NCI-H128 (cell line): Measurements from ENCODE around the gene TNIP2.
"Not testable (repeated sequence)": the region's sequence is repeated elsewhere in the genome, so short reads cannot be mapped to it uniquely, and the experiment has no call there.

ENCODE experiments used
- DNase-seq: peaks from one replicate; lab custom pipeline; 2025; ENCODE audit not compliant: unreplicated experiment; lab: John Stamatoyannopoulos, UW

TNIP2 gene

DNA sequence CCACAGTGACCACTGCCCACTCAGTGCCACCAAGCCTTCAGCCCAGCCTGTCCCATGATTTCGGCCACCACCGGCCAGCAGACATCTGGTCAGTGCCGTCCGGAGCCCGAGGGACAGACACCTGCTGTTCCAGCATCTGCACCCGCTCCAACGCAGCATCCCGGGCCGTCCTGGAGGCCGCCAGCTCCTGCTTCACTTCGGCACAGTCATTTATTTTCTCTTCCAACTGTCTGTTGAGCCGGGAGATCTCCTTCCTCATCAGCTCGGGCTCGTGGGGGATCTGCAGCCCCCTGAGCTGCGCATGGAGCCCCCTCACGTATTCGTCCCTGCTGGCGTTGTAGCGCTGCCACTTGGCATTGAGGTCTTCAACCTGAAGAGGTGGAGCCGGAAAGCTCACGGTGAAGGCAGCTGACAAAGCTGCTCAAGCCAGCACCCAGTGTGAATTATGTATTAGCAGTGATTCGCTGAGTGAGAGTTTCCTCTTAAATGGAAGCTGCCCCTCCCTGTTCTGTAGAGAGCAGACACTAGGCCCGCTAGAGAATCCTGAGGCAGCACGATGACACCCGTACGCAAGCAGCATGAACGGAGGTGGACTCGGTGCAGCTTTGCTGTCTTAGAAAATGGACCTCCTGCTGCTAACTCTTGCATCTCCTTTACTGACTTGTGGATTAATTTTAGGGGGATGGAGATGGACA lies 11.4 kb downstream of the TNIP2 start:
- DNase-seq: no peak

DNA sequence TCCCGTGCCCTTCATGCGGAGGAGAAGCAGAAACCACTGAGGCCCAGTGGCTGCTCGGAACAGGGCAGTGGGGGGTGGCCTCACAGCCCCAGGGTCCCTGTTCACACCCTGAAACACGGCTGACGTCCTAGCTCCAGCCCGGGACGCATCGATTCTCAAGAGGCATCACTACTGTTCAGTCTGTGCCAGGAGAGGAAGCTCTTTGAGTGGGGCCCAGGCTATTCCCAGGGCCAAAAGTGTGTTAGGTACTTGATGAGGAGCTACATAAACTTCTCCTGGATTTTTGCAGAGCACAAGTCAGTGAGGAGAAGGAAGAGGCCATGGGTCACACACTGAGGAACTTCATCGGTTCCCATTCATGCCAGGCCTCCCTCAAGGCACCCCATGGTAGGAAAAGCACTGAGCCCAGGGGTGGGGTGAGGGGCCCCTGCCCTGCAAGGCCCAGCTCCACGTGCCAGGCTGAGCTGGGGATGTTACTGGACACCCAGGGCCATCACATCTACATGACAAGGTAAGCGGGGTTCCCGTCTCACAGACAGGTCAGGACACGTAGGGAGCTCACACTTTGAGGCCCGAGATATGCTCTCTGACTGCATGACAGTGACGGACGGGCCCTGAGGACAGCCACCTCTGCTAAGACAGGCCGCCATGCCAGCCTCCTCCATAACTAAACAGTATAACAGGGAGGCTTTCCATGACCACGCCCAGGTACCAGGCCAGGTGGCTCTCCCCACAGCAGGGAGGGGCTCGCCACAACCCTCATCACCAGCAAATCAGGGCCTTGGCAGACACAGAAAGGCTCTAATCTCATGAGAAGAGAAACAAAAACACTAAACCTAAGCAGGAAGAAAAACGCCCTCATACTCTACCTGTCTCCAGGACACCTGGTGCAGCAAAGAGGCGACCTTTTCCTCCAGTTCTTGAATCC lies 12.4 kb downstream of the TNIP2 start:
- no peak for DNase-seq

DNA sequence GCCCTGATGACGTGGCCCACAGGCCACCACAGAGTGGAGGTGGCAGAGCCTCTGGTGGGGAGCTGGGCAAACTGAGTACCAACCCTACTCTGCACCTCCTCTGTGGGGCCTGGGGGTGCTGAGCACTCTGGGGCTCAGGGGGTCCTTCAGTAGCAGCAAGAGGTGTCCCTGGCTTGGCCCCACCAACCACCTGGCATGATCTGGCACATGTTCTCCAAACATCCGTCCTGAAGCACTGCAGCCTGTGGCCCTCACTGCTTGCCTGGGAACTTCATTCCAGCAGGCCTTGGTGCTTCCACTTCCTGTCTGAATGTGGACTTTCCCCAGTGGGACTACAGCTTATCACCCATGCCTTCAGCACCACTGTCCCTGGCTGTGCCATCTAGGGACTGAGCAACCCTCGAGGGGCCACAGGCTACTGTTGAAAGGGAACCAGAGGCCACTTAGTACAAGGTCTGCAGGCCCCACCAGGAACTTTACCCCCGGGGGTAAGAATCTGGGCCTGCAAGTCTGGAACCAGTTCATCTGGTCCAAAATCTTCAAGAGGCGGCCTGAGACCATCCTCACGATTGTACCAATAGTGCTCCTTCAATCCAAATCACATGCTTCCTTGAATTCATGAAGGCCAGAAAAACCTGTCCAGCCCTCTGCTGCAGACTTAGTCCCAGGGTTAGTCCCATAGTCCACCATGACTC lies 13.2 kb downstream of the TNIP2 start:
- DNase-seq: no peak

DNA sequence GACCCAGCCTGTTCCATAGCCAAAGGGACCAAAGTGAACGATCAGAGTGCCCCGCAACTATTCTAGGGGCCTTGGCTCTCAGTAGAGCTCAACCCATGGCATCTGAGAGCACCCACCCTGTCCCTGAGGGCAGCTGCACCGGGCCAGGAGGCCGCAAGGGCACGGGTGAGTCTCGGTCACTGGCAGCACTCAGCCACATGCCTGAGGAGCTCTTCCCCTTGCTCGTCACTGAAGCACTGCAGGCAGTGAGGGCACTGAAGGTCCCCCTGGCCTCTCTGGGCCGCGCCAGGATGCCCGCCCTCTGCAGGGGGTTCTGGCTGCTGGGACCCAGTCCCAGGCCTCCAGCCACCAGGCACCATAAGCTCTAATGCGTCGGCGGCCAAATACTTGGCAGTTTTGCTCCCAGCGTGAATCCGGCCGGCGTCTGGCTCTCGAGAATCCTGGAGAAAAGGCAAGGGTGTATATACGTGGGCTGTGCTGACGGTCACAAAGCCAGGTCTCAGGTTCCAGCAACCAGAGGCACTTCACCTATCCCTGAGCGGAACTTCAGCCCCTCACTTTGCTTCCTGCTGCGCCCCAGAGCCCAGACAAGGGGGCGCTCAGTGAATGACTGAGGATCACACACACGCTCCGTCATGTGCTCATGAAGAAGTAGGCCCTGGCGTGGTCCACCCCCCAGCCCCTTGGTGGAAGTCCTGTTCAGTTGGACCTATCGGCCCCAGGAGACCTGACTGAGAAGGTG lies 13.9 kb downstream of the TNIP2 start:
- no peak for DNase-seq

DNA sequence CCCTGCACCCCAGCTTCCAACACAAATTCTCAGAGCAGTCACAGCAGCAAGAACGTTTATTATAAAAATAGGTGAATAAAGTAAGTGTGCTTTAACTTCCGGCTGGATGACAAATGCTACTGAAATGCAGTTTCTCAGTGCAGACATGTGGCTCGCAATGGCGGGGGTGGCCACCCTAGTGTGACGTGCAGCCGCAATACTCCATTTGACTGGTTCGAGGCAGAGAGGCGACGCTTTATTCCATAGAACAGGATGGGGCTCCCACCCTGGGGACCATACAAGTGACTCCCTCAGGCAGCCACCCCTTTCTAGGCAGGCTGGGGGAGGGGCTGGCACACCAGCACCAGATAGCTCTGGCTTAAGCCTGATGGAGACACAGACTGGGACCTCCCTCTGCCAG lies 14.5 kb downstream of the TNIP2 start:
- DNase-seq: no peak

DNA sequence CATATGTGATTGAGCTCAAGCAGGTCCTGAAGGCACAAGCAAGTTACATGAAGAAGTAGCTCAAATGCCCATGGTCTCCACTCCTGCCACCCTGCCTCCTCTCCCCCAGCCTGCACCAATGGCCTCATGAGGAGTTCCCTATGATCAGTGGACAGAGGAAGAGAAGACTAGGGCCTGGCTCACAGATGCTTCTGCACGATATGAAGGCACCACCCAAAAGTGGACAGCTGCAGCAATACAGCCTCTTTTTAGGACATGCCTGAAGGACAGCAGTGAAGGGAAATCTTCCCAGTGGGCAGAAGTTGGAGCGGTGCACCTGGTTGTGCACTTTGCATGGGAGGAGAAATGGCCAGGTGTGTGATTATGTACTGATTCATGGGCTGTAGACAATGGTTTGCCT lies 17.8 kb downstream of the TNIP2 start:
- not testable (repeated sequence) for DNase-seq

DNA sequence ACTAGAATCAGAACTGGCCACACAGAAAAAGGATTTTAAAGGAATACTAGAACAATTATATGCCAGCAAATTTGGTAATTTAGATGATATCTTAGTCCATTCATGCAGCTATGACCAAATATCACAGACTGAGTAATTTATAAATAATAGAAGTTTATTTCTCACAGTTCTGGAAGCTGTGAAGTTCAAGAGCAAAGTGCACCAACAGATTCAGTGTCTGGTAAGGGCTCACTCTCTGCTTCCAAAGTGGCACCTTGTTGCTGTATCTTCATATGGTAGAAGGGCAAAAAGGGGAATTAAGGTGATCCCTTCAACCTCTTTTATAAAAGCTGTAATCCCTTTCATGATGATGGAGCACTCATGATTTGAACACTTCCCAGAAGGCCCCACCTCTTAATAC lies 20.3 kb downstream of the TNIP2 start:
- DNase-seq: no peak

DNA sequence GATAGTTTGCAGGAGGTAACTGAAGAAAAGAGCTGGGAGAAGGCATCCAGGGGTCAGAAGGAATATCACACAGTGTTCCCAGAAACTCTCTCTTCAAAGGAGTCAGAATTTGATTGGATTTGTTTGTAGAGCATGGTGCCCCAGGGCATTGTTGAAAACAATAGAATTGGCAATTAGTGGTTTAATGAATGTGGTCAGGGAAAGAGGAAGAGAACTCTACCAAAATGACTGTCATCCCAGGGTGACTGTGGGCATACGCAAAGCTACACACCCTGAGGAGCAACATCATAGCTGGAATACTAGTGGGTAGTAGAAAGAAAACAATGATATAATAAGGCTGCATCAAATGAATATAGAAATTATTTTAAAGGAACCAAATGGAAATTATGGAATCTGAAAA lies 21.5 kb downstream of the TNIP2 start:
- no peak for DNase-seq

DNA sequence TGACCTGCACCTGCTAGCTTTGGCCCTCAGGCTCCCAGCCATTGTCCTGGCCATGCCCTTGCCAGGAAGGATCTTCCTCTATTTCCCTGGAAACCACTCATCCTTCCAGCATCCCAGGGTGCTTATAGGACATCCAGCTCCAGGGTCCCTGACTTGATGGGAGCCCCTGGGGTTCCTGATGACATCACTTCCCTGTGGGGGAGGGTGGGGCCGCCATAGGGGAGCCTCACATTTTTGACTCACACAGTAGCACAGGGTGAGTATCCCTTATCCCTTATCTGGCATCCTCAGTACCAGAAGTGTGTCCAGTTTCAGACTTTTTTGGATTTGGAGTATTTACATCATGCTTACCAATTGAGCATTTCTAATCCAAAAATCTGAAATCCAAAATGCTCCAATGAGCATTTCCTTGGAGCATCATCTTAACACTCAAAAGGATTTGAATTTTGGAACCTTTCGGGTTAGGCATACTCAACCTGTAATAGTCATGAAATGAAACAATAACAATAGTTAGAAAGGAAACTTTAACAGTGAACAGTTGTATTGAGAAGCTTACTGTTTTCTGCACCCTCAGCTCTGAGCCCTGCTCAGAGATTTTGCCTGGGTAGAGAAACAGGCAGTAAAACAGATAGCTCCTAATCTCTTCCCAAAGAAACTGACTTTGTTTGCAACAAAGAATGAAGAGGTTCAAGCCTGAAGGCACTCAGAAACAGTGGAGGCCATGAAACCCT lies 22.1 kb downstream of the TNIP2 start:
- DNase-seq: no peak

DNA sequence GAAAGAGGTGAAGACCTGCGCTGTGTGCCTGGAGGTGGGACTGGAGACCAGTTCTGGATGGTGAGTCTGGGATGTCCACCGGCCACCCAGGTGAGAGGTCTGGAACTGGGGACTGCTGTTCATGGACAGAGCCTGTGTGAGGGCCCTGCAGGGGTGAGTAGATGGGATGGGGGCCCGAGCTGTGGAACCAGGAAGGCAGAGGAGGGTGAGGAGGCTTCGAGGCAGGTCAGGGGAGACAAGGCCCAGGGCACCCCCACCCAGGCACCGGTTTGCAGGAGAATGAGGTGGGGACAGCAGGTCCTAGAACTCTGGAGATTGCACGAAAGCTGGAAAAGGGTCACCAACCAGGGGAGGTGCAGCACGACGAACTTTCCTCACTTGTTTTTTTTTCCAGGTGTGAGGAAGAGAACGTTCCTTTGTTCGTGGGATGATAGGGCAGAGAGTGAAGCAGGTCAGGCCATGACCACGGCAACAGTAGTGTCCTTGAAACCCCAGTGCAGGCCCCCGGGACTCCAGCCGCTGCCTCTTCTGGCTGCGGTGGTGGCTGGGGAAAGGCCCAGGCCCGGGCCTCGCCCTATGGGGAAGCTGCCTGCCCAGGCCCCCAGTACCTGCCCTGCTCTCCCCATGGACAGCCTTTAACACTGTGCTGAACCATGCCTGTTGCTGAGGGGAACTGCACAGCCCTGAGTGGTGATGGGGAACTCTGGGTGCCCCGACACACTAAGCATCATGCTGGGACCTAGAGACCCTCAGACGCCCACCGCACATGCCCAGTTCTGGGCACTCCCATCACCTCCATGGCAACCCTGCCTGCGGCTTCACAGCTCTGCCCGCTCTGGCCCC lies 22.9 kb downstream of the TNIP2 start:
- no peak for DNase-seq

DNA sequence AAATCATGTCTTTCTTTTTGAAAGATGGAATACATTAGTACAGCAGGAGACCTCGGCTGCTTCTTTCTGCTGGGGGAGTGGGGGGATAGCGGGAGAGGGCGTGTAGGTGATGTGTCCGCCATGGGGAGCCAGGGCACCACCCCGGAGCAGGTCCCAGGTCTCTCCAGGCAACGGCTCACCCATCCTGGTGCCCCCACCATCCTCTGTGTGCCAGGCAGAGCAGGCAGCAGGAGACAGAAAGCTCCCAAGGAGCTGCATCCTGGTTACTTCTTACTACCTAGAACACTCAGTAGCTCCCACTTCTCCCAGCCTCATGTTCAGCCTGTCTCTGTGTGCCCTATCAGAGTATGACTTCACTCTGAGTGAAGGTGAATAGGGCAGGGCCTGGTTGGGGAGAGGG lies 23.6 kb downstream of the TNIP2 start:
- no peak for DNase-seq

DNA sequence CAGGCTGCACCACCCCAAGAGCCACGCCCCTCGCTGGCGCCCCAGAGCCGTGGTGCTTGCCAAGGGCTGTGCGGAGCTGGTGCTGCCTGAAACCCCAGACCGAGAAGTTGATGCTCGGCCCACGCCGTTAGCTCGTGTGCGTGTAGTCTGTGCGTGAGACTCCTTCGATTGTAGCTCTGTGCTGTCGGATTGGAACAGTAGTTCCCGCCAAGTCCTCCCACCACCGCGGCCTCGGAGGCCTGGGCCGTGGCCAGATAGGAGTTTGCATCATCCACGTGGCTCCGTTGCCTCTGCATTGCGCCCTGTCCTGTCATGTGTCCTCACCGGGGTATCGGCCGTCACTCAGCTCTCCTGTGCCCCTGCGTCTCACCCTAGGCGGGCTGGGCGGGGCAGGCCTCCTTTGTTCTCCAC lies 24.2 kb downstream of the TNIP2 start:
- no peak for DNase-seq

DNA sequence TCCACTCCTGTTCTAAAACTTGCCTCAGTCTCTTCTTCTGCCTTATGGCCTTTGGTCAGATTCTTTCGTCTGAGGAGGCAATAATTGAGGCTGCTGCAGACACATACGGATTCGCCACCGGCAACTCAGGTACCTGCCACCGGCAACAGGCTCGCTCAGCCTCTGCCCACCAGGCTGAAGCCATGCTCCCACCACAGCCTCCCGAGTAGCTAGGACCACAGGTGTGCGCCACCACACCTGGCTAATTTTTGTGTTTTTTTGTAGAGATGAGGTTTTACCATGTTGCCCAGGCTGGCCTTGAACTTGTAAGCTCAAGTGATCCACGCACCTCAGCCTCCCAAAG lies 26.6 kb downstream of the TNIP2 start:
- DNase-seq: no peak

DNA sequence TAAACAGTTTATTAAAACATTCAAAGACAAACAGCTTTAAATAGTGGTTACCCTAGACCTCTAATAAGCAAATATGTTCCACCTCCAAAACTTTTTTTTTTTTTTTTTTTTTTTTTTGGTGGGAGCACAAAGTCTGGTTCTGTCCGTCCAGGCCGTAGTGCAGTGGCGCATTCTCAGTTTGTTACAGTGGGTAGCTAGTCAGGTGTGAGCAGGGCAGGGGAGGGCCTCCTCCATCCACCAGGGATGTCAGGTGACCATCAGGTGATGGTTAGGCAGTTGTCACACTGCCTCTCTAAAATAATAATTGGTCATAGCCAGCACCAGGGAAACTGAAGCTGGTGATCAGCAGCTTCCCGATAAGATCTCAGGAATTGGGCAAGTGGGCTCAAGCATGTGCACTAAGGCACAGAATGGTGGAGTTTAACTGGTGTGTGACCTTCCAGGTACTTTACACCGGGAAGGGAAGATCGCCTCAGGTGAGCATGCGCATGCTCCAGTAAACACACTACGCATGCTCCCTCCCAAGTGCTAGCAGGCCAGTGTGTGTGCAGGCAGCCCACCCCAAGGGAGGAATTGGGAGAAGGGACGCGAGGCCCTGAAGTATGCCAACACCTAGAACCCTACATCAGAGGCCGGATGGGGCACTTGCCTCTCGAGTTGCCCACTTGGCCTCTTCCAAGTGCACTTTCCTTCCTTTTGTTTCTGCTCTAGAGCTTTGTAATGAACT lies 27.2 kb downstream of the TNIP2 start:
- DNase-seq: no peak

DNA sequence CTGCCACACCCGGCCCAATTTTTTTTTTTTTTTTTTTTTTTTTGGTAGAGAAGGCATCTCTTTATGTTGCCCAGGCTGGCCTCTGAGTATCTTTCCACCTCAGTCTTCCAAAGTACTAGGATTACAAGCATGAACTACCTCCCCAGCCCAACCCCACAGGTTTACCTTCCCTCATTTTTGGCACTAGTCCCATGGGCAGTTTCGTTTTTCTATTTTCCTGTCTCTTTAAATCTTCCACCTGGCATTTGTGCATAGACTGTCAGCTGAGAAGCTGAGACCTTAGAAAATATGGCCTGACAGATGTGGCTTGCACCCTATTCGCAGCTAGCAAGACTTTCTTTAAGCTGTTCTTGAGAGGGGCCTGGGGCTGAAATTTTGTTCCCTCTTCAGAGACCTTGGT lies 27.9 kb downstream of the TNIP2 start:
- DNase-seq: no peak

DNA sequence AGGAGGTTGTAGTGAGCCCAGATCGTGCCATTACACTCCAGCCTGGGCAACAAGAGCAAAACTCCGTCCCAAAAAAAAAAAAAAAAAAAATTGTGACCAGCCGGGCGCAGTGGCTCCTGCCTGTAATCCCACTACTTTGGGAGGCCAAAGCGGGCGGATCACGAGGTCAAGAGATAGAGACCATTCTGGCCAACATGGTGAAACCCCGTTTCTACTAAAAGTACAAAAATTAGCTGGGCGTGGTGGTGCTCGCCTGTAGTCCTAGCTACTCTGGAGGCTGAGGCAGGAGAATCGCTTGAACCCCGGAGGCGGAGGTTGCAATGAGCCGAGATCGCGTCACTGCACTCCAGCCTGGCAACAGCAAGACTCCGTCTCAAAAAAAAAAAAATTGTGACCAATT lies 29.3 kb downstream of the TNIP2 start:
- DNase-seq: not testable (repeated sequence)

DNA sequence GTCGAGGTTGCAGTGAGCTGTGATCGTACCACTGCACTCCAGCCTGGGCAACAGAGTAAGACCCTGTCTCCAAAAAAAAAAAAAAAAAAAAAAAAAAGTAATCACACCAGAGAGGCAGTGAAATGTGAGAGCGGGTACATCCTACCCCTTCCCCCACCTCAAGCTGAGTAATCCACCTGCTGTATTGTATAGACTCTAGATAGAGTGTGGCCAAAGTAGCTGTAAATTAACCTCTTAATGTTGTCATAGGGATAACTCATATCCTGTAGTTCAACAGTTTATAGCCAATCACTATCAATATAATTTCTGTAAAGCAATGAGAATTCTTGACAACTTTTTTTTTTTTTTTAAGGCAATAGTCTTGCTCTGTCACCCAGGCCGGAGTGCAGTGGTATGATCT lies 30.8 kb downstream of the TNIP2 start:
- no peak for DNase-seq

DNA sequence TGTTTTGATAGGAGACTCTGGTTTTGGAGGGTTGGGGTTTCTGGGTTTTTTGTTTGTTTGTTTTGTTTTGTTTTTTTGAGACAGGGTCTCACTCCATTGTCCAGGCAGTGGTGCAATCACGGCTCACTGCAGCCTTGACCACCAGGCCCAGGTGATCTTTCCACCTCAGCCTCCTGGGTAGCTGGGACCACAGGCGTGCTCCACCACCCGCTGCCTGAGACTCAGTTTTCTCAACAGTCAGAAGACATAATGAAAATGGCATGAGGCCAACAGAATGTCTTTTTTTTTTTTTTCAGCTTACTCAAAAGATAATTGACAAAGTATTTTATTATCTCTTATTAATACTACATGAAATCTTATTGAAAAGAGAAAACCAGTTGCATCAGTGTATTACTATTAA lies 32.4 kb downstream of the TNIP2 start:
- DNase-seq: no peak

DNA sequence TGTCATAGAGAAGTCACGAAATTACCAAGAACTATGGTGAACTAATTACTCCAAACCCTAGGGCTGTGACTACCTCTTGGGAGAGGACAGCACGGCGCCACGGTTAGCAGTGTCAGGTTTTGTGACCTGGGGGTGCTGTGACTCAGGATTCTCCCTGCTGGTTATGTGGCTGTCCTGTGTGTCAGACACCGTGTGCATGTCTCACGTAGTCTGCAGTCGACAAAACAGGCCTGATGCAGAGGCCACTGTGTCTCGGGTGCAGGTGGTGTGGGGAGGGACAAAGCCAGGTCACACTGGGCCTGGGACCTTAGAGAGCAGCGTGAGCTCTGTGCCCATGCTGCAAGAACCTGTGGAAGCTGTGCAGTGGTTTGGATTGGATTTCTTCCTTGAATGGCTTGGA lies 34.1 kb downstream of the TNIP2 start:
- DNase-seq: no peak
